NCI-H1694 (cell line): ENCODE results near the gene SPG11.
"Not testable (repeated sequence)": the region's sequence is repeated elsewhere in the genome, so short reads cannot be mapped to it uniquely, and the experiment has no call there.

Source experiments
- DNase-seq: peaks from one replicate; lab custom pipeline; 2025; lab: John Stamatoyannopoulos, UW

SPG11 gene

GRCh38 chr15:44675911-44676310 lies 12.4 kb upstream of the SPG11 start:
- DNase-seq: no peak

DNA sequence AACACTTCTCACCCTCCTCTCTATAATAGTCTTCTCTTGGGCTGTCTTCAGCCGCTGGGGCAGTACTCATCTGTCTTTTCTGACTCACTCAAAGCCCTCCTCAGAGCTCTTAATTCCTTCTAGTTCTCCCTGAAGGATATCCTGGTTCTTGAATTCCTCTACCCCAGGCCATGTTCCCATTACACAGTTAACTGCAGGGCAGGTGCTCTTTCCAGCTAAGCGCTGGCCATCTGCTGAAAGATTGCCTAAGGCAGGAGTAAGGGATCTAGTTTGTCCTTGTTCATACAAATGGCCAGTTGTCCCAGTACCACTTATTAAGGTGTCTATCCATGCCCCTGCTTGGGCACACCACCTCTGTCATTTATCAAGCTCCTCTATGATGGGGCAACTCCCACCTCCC lies 10.2 kb upstream of the SPG11 start:
- no peak for DNase-seq

DNA sequence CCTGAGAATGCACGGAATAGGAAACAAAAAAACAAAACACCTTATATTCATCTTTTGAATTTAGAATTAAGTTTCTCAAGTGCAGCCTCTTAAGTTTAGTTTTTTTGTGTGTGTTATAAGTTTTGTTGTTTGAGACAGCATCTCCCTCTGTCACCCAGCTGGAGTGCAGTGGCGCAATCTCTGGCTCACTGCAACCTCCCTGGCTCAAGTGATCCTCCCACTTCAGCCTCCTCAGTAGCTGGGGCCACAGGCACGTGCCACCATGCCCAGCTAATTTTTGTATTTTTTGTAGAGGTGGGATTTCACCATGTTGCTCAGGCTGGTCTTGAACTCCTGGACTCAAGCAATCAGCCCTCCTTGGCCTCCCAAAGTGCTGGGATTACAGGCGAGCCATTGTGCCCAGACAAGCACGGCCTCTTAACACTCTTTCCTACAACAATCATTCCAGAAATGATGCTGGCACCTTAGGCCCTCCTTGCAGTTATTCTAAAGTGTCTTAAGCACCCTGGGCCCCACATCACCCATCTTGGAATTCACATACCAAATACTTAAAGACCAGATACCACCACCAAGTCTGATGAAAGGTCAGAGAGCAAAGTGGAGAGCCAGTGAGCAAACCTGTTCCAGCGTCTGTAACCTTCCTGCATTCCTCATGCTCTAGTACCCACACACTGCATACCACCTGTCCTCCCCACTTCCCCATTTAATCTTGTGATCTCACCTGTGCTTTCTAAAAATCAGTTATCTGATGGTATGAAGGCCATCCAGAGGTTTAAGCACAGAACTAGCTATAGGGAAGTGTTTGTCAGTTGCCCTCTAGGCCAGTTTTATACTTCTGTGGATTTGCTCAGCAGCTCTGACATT lies 6.9 kb upstream of the SPG11 start:
- no peak for DNase-seq

- no peak for DNase-seq
Observed at GRCh38 chr15:44668921-44669320, 5.5 kb upstream of the SPG11 start.

DNA sequence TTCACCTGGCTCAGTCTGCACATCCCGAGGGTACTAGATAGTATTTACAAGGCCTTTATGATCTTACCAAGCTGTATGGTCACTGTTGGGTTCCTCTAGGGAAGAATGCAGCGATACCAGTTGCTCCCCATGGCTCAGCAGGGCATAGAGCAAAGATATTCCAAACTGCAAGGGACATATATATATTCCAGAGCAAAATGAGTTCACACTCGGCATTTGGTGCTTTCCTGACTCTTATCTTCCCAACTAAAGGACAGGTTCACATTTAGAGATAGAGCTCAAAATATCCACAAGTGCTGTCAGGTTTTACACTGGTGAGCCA lies 3.5 kb upstream of the SPG11 start:
- no peak for DNase-seq

DNA sequence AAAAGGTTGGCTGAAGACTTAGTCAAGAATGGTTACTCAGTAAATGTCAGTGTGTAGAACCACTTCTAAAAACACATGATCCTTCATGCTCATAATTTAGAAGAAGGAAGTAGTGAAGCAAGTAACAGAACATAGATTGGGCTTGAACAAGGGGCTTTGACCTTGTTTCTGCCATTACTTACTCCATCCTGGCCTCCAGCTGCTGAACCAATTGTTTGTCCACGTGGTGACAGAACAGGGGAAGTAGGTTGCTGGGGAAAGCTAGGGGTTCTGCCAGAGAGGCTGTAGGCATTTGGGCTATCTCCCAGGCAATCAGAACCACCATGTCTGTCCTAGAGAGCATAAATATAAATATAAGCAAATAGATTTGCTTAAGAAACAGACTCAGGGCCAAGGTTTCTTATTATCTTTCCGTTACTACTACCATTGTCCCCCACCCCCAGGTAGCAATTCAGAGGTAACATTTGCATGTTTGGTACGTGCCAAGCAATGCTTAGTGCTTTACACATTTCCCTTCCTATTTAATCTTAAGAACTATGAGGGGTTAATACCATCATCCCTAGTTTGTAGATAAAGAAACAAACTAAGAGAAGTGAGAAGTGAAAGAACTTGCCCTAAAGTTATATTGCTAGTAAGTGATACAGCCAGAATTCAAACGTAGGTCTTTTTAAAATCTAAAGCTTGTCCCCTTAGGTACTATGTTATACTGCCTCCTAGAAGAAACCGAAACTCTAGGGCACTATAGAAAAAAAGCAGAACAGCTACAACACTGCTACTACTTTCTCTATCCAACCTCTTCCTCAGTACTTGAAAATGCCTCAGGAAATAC lies 3.0 kb upstream of the SPG11 start:
- no peak for DNase-seq

- DNase-seq: no peak
Observed at GRCh38 chr15:44662478-44663409, 718 bp downstream of the SPG11 start.

GRCh38 chr15:44661576-44661975 lies 1.9 kb downstream of the SPG11 start:
- no peak for DNase-seq

DNA sequence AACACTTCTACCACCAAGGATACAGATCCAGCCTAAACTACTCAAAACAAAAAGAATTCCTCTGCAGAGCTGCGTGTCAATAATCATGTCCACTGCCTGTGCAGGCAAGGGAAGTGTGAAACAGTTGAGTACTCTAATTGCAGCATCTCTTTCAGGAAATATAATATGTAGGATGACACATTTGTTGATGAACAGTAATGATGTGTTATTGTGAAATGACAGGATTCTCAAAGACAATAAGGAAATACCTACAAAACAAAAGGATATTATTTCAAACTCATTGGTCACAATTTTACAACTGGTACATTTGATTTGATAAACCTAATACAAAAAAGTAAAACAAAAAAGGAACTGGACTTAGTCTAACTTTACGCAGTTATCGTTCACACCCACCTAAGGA lies 4.4 kb downstream of the SPG11 start:
- DNase-seq: no peak

GRCh38 chr15:44657378-44657777 lies 6.1 kb downstream of the SPG11 start:
- no peak for DNase-seq

GRCh38 chr15:44656913-44657312 lies 6.5 kb downstream of the SPG11 start:
- no peak for DNase-seq

DNA sequence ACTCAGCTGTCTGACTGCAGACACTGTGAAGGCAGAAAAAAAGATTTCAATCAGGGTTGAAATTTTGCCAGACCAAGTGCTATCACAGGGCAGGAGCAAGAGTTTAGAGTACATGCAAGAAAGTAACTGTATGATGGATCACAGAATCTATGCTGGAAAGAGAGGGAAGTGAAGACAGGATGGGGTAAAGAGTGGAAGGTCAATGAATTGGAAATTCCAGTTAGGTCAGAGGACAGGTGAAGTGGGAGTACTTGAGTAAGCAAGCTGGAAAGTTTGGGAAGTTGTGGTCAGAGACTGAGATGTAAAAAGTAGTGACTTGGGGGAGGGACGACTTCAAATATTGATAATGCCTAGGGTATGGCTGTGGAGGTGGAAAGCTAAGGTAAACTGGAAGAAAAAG lies 7.2 kb downstream of the SPG11 start:
- no peak for DNase-seq

- DNase-seq: no peak
Observed at GRCh38 chr15:44654858-44655257, 8.6 kb downstream of the SPG11 start.

DNA sequence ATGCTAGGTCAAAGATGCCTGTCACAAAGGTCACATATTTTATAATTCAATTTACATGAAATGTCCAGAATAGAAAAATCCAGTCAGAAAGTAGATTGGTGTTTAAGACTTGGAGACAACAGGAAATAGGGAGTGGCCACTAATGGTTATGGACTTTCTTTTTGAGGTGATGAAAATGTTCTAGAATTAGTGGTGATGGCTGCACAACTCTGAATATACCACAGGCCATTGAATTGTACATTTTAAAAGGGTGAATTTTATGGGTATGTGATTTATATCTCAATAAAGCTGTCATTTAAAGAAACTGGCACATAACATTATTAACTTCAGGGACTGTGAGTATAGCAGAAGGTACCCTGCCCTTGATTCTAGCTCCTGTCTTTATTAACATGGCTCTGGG lies 15.8 kb downstream of the SPG11 start:
- no peak for DNase-seq

DNA sequence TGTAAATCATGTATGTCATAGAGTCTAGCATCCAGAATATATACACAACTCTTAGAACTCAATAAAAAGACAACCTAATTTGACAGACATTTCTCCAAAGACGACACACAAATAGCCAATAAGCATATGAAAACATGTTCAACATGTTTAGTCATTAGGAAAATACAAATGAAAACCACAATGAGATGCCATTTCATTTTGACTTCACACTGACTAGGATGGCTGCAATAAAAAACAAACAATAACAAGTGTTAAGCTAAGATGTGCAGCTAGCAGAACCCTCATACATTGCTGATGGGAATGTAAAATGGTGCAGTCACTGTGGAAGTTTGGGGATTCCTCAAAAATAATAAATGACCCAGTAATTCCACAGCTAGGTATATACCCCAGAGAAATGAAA lies 16.4 kb downstream of the SPG11 start:
- no peak for DNase-seq

GRCh38 chr15:44646460-44646859 lies 17.0 kb downstream of the SPG11 start:
- DNase-seq: no peak

- DNase-seq: no peak
Observed at GRCh38 chr15:44641651-44642050, 21.8 kb downstream of the SPG11 start.

DNA sequence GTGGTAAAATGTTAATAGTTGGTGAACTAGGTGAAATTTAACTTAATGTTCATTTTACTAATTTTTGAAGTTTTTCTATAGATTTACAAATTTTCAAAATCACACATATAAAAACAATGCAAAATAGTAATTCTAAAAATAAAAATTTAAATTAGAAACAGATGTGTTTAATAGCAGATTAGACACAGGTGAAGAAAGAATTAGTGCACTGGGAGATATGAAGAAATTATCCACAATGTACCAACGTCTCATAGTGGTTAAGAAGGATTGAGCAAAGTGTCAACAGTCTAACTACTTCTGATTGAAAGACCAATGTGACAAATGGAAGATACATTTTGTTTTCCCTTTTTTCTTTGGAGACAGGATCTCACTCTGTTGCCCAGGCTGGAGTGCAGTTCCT lies 26.5 kb downstream of the SPG11 start:
- DNase-seq: no peak

DNA sequence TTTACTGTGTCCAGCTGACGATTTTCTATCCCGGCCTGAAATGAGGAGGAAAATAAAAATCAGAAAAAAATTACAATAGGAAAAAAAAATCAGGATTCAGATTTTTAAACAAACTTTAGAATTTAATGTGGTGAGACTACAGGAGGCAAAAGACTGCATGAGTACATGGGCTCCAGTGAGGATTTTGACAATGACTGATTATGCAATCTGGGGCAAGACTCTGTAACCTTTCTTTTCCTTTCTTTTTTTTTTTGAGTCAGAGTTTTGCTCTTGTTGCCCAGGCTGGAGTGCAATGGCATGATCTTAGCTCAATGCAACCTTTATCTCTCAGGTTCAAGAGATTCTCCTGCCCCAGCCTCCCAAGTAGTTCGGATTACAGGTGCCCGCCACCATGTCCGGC lies 29.9 kb downstream of the SPG11 start:
- no peak for DNase-seq

- not testable (repeated sequence) for DNase-seq
Observed at GRCh38 chr15:44625286-44625685, 38.2 kb downstream of the SPG11 start.

DNA sequence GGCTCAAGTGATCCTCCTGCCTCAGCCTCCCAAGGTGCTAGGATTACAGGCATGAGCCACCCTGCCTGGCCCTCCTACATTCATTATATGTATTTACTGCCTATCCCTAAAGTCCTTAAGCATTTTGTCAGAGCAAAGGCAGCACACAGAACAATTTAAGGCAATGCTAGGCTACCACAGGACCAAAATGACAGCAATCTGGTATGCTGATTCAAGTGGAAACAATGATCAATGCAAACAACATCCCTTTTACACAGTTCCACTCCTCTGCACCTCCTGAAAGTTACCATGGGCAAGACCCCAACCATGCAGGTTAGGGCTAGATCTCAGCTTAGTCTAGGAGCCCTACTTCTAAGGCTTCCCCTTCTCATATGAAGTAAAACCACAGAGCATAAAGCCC lies 40.3 kb downstream of the SPG11 start:
- no peak for DNase-seq

- no peak for DNase-seq
Observed at GRCh38 chr15:44620081-44620480, 43.4 kb downstream of the SPG11 start.
